NAMALWA (cell line): ENCODE measurements around the gene USP3.
A peak's percentile ranks its signal among the peaks of the same experiment; 100 is the strongest.

Experiments used
- DNase-seq: peaks from one replicate; pipeline ENCODE4 v3.0.0-alpha.2; 2015; ENCODE audit warnings: low spot score

The USP3 gene

GRCh38 chr15:63593705-63594671, 89.6 kb downstream of the USP3 start:
- DNase-seq, result no peak

- no peak for DNase-seq
Measured at GRCh38 chr15:63595065-63595464, 90.7 kb downstream of the USP3 start.

- DNase-seq, result no peak
Measured at GRCh38 chr15:63595688-63596087, 91.3 kb downstream of the USP3 start.

GRCh38 chr15:63596676-63597037, 92.3 kb downstream of the USP3 start:
- no peak for DNase-seq

- DNase-seq, result no peak
Measured at GRCh38 chr15:63597038-63597790, 92.8 kb downstream of the USP3 start, which contains the start of gene FBXL22. TSS of gene FBXL22 (plus strand) at chr15:63597387. CDS start at chr15:63597393, 6 bp downstream.

GRCh38 chr15:63597821-63598220, 93.4 kb downstream of the USP3 start:
- DNase-seq, result no peak

GRCh38 chr15:63598473-63599400, 94.3 kb downstream of the USP3 start:
- DNase-seq, result no peak

- DNase-seq, result peak; percentile 58
Measured at GRCh38 chr15:63599401-63600000, 95.1 kb downstream of the USP3 start.

- no peak for DNase-seq
Measured at GRCh38 chr15:63600001-63600615, 95.7 kb downstream of the USP3 start.

GRCh38 chr15:63600616-63601025, 96.2 kb downstream of the USP3 start:
- peak; percentile 80 for DNase-seq

GRCh38 chr15:63601026-63601703, 96.8 kb downstream of the USP3 start:
- DNase-seq, result peak; percentile 31

GRCh38 chr15:63601704-63602185, 97.4 kb downstream of the USP3 start:
- DNase-seq, result peak; percentile 44

- DNase-seq, result no peak
Measured at GRCh38 chr15:63602595-63602994, 98.2 kb downstream of the USP3 start.

- DNase-seq, result no peak
Measured at GRCh38 chr15:63603516-63603915, 99.1 kb downstream of the USP3 start.

GRCh38 chr15:63604281-63604680, 99.9 kb downstream of the USP3 start:
- no peak for DNase-seq

GRCh38 chr15:63605036-63605435, 100.6 kb downstream of the USP3 start:
- no peak for DNase-seq

GRCh38 chr15:63605816-63606215, 101.4 kb downstream of the USP3 start:
- DNase-seq, result no peak

- DNase-seq, result no peak
Measured at GRCh38 chr15:63606308-63606707, 101.9 kb downstream of the USP3 start.

- DNase-seq, result no peak
Measured at GRCh38 chr15:63608989-63609388, 104.6 kb downstream of the USP3 start.

- no peak for DNase-seq
Measured at GRCh38 chr15:63609448-63609847, 105.1 kb downstream of the USP3 start.
